ENCODE measurements around the gene EFCAB14.

DNA sequence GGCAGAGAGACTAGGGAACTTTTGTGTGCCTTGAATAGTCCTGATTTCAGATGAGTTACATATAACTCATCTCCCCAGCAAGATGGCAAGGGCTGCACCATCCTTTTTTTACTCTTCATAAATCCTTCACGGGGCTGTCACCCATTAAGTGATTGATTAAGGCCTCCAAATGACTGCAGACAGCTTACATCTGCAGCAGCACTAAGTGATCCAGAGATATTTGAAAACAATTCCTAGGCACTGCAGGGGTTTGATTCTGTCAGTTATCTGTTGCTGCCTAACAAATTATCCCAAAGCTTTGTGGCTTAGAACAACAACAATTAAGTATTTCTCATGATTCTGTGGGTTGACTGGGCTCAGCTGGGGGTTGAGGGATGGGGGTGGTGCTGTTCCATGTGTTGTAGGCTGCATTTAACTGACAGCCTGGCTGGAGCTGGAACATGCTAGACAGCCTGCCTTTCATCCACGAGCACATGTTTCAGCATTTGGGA, 27.9 kb downstream of the EFCAB14 start:
- TF ChIP-seq EP300 (IDR thresholded peaks at IDR 0.05; ENCODE audit: borderline replicate concordance) (no peak), TEAD4 (IDR thresholded peaks at IDR 0.05) (no peak), ZBTB7A (IDR thresholded peaks at IDR 0.05; ENCODE audit: low read depth) (no peak), RAD21 (IDR thresholded peaks at IDR 0.05; ENCODE audit: low read depth) (no peak), YY1 (IDR thresholded peaks at IDR 0.05; ENCODE audit: low read depth) (no peak), CEBPB (IDR thresholded peaks at IDR 0.05) (no peak), TCF12 (IDR thresholded peaks at IDR 0.05; ENCODE audit: low read depth) (no peak), CREB1 (IDR thresholded peaks at IDR 0.05; ENCODE audit: low read depth) (no peak), TAF1 (IDR thresholded peaks at IDR 0.05; ENCODE audit: low read depth) (no peak), EGR1 (IDR thresholded peaks at IDR 0.05) (no peak), FOXM1 (IDR thresholded peaks at IDR 0.05; ENCODE audit: borderline replicate concordance, low read depth) (no peak)
- TF ChIP-seq, protein P1, sequence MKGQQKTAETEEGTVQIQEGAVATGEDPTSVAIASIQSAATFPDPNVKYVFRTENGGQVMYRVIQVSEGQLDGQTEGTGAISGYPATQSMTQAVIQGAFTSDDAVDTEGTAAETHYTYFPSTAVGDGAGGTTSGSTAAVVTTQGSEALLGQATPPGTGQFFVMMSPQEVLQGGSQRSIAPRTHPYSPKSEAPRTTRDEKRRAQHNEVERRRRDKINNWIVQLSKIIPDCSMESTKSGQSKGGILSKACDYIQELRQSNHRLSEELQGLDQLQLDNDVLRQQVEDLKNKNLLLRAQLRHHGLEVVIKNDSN (IDR thresholded peaks at IDR 0.05): no peak
- TF ChIP-seq, protein P2, sequence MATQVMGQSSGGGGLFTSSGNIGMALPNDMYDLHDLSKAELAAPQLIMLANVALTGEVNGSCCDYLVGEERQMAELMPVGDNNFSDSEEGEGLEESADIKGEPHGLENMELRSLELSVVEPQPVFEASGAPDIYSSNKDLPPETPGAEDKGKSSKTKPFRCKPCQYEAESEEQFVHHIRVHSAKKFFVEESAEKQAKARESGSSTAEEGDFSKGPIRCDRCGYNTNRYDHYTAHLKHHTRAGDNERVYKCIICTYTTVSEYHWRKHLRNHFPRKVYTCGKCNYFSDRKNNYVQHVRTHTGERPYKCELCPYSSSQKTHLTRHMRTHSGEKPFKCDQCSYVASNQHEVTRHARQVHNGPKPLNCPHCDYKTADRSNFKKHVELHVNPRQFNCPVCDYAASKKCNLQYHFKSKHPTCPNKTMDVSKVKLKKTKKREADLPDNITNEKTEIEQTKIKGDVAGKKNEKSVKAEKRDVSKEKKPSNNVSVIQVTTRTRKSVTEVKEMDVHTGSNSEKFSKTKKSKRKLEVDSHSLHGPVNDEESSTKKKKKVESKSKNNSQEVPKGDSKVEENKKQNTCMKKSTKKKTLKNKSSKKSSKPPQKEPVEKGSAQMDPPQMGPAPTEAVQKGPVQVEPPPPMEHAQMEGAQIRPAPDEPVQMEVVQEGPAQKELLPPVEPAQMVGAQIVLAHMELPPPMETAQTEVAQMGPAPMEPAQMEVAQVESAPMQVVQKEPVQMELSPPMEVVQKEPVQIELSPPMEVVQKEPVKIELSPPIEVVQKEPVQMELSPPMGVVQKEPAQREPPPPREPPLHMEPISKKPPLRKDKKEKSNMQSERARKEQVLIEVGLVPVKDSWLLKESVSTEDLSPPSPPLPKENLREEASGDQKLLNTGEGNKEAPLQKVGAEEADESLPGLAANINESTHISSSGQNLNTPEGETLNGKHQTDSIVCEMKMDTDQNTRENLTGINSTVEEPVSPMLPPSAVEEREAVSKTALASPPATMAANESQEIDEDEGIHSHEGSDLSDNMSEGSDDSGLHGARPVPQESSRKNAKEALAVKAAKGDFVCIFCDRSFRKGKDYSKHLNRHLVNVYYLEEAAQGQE (IDR thresholded peaks at IDR 0.05; ENCODE audit: low read depth): no peak
- TF ChIP-seq, protein P3, sequence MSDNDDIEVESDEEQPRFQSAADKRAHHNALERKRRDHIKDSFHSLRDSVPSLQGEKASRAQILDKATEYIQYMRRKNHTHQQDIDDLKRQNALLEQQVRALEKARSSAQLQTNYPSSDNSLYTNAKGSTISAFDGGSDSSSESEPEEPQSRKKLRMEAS (IDR thresholded peaks at IDR 0.05): no peak

All from Ishikawa (cell line).